NT2/D1 (cell line): ENCODE data around the gene SLFN11.

Experiments
- SUZ12 ChIP-seq: IDR thresholded peaks from 2 replicates; pipeline ENCODE4 v1.6.1; 2011; ENCODE audit not compliant: insufficient read length, insufficient read depth; ENCODE audit errors: extremely low read depth
- YY1 ChIP-seq: IDR thresholded peaks from 2 replicates; pipeline ENCODE4 v1.6.1; 2011; ENCODE audit not compliant: insufficient read length, insufficient read depth
- ZNF274 ChIP-seq: IDR thresholded peaks from 2 replicates; pipeline ENCODE4 v1.6.1; 2011; ENCODE audit warnings: mild to moderate bottlenecking, low read depth, low read length

- TF ChIP-seq ZNF274 (no peak), YY1 (no peak), SUZ12 (no peak)
Measured at GRCh38 chr17:35406568-35406967, 33.1 kb upstream of the SLFN11 start.
